HG03280 (cell line): Measurements from ENCODE around the gene PIGQ.
A peak's percentile ranks its signal among the peaks of the same experiment; 100 is the strongest.

ENCODE experiments used
- ATAC-seq: cut with Tn5 transposase; IDR thresholded peaks from one replicate; pipeline ENCODE4 v1.9.1; 2021; ENCODE audit warnings: mild to moderate bottlenecking, moderate library complexity; ENCODE audit not compliant: unreplicated experiment

Gene PIGQ

GRCh38 chr16:566475-567372 lies 3.0 kb upstream of the PIGQ start, which contains the start of gene NHLRC4:
NHLRC4 (plus strand) TSS chr16:567005; CDS start chr16:568048, 1,043 bp downstream.
- peak; percentile 58 for ATAC-seq

DNA sequence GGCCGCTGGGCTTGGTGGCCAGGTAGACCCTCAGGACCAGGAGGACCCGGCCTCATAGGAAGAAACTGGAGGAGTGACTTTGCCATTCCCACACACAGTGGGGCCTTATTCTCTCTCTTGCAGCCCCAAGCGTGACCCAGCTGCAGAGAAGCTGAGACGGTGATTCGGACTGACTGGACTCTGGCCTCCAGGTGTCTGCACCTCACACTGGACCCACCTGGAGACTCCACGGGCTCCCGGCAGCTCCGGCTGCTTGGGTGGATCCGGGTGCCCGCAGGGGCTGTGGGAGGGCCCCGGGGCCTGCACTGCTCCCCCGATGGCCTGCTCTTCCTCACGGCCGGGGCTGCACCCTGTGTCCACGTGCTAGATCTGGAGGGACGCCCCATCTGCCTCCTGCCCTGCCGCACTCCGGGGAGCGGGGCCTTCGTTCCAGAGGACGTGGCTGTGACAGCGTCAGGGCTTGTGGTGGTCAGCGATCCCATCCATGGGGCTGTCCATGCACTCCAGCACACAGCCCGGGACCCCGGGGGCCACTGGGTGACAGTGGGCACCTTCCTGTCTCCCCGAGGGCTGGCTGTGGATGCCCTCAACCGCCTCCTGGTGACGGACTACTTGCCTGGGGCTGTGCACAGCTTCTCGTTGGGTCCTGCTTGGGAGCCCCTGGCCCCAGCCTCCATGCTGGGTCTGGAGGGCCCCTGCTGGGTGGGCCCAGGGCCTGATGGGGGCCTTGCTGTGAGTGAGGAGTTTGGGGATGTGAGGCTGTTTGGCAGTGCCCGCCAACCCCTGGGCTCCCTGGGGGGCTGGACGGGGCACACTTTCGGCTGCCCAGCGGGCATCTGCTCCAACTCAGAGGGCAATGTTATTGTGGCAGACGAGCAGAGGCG lies 2.2 kb upstream of the PIGQ start:
- no peak for ATAC-seq

GRCh38 chr16:568401-569258 lies 1.1 kb upstream of the PIGQ start:
- no peak for ATAC-seq

- no peak for ATAC-seq
These were observed 3.3 kb downstream of the PIGQ start for GRCh38 chr16:572865-573650.

GRCh38 chr16:574021-574760 lies 4.4 kb downstream of the PIGQ start:
- no peak for ATAC-seq

- ATAC-seq, result no peak
These were observed 5.8 kb downstream of the PIGQ start for GRCh38 chr16:575354-576196.

GRCh38 chr16:576197-576822 lies 6.5 kb downstream of the PIGQ start:
- ATAC-seq, result no peak

DNA sequence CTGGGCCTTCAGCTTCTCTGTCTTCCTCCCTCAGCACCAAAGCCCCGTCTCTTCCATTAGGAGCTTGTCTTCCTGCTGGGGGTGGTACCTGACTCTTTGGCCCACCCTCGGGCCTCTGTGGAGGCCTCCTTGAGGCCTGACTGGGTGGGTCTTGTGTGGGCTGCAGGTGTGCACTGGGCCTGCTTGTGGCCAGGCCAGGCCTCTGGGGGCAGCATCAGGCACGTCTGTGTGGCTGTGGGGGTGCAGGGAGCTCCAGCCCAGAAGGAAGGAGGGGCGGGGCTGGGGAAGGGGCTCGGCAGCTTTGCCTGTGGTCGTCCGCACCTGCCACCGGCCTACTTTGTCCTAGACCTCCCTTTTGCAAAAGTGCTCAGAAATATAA lies 7.0 kb downstream of the PIGQ start:
- ATAC-seq, result no peak

GRCh38 chr16:577796-578195 lies 8.0 kb downstream of the PIGQ start:
- no peak for ATAC-seq

DNA sequence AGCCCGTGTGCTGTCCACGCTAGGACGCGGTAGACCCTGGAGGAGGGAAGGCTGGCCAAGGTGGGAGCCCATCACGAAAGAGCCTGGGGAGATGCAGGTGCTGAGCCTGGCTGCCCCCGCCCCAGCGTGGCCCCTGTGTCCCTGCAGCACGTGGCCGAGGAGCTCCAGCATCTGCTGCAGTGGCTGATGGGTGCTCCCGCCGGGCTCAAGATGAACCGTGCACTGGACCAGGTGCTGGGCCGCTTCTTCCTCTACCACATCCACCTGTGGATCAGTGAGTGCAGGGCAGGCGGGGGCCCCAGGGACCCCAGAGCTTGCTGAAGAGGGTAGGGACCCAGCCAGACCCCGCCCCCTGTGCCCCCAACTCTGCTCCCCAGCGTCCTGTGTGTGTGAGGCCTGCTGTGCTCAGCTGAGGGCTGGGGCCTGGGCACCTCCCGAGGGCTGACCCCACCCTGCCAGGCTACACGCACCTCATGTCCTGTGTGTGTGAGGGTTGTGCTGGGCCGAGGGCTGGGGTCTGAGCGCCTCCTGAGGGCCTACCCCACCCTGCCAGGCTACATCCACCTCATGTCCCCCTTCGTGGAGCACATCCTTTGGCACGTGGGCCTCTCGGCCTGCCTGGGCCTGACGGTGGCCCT lies 8.6 kb downstream of the PIGQ start:
- ATAC-seq, result no peak

GRCh38 chr16:578870-579405 lies 9.2 kb downstream of the PIGQ start:
- ATAC-seq, result no peak

DNA sequence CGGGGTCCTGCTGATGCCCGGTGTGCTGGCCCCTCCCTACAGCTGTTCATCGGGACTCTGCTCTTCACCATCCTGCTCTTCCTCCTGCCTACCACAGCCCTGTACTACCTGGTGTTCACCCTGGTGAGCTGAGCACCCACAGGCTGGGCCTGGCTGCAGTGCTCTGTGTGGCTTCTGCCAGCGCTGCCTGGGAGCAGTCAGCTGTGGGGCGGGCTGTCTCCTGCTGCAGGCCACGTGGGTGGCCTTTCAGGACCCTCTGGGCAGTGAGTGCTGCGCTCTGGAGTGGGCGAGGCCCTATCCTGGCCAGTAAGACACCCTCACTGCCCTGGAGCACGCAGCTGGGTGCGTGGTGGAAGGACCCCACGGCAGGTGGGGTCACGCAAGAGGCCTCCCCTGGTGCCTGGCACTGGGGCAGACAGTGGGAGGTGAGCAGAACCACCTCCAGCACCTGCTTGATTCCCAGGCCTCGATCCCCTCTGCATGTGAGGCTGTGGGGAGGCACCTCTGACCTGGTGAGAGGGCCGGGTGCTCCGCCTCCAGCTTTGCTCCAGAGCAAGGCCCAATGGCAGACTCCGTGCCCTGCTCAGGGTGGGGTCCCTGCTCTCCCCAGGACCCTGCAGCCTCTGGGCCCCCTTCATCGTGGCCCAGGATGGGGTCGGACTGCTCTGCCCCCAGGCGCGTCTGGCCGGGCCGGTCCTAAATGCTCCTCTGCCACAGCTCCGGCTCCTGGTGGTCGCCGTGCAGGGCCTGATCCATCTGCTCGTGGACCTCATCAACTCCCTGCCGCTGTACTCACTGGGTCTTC lies 10.6 kb downstream of the PIGQ start:
- no peak for ATAC-seq

- ATAC-seq, result no peak
These were observed 11.3 kb downstream of the PIGQ start for GRCh38 chr16:580946-581498.

DNA sequence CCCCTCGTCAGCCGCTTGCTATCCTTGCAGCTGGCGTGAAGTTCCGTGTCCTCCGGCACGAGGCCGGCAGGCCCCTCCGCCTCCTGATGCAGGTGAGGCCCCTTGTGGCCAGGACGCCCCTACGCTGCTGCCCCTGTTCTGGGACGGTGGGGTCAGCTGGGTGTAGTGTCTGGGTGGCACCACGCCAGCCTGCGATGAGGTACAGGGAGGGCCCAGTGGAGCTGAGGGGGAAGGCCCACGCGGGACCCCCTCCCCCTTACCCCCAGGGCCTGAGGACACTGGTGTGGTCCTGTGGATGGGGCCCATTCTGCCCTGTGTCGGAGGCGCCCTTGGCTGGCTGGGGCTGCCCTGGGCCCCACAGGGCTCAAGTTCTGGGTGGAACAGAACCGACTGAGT lies 12.4 kb downstream of the PIGQ start:
- no peak for ATAC-seq

- ATAC-seq, result no peak
These were observed 13.0 kb downstream of the PIGQ start for GRCh38 chr16:582614-583331.

DNA sequence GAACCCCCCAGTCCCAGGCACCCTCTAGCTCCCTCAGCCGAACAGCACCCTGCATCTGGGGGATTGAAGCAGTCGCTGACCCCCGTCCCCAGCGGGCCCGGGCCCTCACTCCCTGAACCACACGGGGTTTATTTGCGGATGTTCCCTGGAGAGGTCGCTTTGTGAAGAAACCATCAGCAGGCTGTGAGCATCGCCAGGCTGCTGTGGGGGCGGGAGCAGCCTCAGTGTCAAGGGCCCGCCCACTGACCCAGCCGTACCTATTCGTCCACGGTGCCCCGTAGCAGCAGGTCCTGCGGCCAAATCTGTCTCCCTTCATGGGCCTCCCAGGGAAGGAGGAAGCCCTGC lies 13.7 kb downstream of the PIGQ start:
- no peak for ATAC-seq
